Measurements from ENCODE around the gene FNIP1.
"Not testable (repeated sequence)": the region's sequence is repeated elsewhere in the genome, so short reads cannot be mapped to it uniquely, and the experiment has no call there.

The FNIP1 gene

DNA sequence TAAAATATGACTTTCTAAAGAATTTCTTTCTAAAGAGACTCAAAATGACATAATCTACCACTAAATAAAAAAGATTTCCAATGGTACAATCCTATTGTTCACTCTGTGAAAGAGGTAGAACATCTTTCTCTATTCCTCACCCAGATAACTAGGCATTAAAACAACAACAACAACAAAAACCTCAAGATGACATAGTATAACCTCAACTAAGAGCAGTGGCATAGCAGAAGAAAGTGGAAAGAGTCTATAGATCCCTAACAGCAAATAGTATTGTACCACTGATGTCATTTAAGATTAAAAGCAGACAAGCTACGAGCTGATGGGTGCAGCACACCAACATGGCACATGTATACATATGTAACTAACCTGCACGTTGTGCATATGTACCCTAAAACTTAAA lies 191.7 kb downstream of the FNIP1 start:
- no peak for DNase-seq

DNA sequence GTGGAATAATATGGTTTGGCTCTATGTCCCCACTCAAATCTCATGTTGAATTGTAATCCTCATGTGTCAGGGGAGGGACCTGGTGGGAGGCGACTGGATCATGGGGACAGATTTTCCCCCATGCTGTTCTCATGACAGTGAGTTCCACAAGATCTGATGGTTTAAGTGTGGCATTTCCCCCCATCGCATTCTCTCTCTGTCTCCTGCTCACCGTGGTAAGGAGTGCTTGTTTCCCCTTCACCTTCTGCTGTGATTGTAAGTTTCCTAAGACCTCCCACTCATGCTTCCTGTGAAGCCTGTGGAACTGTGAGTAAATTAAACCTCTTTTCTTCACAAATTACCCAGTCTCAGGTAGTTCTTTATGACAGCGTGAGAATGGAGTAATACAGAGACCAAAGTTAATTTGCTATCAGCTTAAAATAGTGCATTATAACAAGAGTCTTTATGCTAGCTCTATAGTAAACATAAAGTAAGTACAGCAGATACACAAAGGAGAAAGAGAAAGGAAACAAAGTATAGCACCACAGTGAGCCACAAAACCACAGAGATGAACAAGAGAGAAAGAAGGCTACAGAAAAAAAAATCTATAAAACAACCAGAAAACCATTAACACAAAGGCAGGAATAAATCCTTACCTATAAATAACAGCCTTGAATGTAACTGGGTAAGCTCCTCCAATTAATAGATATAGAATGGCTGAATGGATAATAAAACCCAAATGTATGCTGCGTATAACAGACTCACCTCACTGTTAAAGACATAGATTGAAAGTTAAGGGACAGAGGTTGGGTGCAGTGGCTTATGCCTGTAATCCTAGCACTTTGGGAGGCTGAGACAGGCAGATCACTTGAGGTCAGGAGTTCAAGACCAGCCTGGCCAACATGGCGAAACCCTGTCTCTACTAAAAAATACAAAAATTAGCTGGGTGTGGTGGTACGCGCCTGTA lies 201.5 kb downstream of the FNIP1 start:
- DNase-seq = no peak

GRCh38 chr5:131593921-131594320 lies 202.9 kb downstream of the FNIP1 start:
- DNase-seq = no peak

- not testable (repeated sequence) for DNase-seq
Observed at GRCh38 chr5:131593436-131593835, 203.4 kb downstream of the FNIP1 start.
